Measurements from ENCODE around the gene CD44. TPM values are rescaled to one million over a fixed set of nuclear protein-coding genes. Genes with fewer than 3 reads are reported as not detected.

CD44 gene
- total RNA-seq, 1 donor from 2014 or later = 1,546 TPM

GRCh38 chr11:35166369-35167360, 27.7 kb downstream of the CD44 start:
- H3K4me3 Mint-ChIP-seq = peak overlapping the region; percentile 76
- peak; percentile 2 for ATAC-seq (ENCODE audit: low read depth)
- peaks cover 82% of the 10 kb centered on the region for H3K36me3 Mint-ChIP-seq (ENCODE audit: low read depth)
- peak overlapping the region; percentile 91 for H3K27ac Mint-ChIP-seq
- no peaks in the 10 kb centered on the region for H3K27me3 Mint-ChIP-seq
- intact Hi-C loops (cut with micrococcal nuclease) = loop anchor here (1.0 to 10.0 kb wide), 7 partner anchors 16 to 582 kb away; partner anchors contain the start of genes APIP and PDHX
- POLR2A ChIA-PET = interaction anchor here (0.6 to 9.4 kb wide), 17 partner anchors 9 to 170 kb away, joined by 3 to 50 read pairs (median 3); partner anchors contain the start of gene CD44
- H3K4me1 Mint-ChIP-seq = peaks cover 100% of the 10 kb centered on the region
- H3K9me3 Mint-ChIP-seq = no peaks in the 10 kb centered on the region
- CTCF ChIA-PET = interaction anchor here (0.9 to 1.3 kb wide), 2 partner anchors 168 to 169 kb away, joined by 3 to 6 read pairs; no protein-coding TSS in a partner anchor
- TF ChIP-seq CTCF (IDR thresholded peaks at IDR 0.05) = no peak
- no peak for DNase-seq

GRCh38 chr11:35167426-35167954, 28.5 kb downstream of the CD44 start:
- no peak for ATAC-seq (ENCODE audit: low read depth)
- CTCF ChIA-PET = interaction anchor here (0.9 kb wide), 1 partner anchor 168 kb away, joined by 3 read pairs; no protein-coding TSS in a partner anchor

GRCh38 chr11:35168671-35169070, 29.7 kb downstream of the CD44 start:
- peak overlapping the region; percentile 91 for H3K27ac Mint-ChIP-seq
- H3K36me3 Mint-ChIP-seq (ENCODE audit: low read depth) = peaks cover 79% of the 10 kb centered on the region
- DNase-seq = no peak
- TF ChIP-seq CTCF (IDR thresholded peaks at IDR 0.05) = no peak
- H3K9me3 Mint-ChIP-seq = no peaks in the 10 kb centered on the region
- H3K4me3 Mint-ChIP-seq = peak overlapping the region; percentile 48
- no peak for ATAC-seq (ENCODE audit: low read depth)
- CTCF ChIA-PET = interaction anchor here (1.3 kb wide), 1 partner anchor 21 kb away, joined by 3 read pairs; no protein-coding TSS in a partner anchor
- H3K4me1 Mint-ChIP-seq = peaks cover 100% of the 10 kb centered on the region
- intact Hi-C loops (cut with micrococcal nuclease) = loop anchor here (10.0 kb wide), 1 partner anchor 584 kb away; no protein-coding TSS in a partner anchor
- POLR2A ChIA-PET = interaction anchor here (1.0 to 9.4 kb wide), 2 partner anchors 28 to 169 kb away, joined by 4 to 50 read pairs; partner anchors contain the start of gene CD44
- H3K27me3 Mint-ChIP-seq = no peaks in the 10 kb centered on the region

More at GRCh38 chr11:35167426-35167954, 28.5 kb downstream of the CD44 start:
- POLR2A ChIA-PET = interaction anchor here (0.6 to 9.4 kb wide), 11 partner anchors 8 to 169 kb away, joined by 3 to 50 read pairs (median 3); partner anchors contain the start of gene CD44
- TF ChIP-seq CTCF (IDR thresholded peaks at IDR 0.05) = no peak
- H3K4me3 Mint-ChIP-seq = peak overlapping the region; percentile 24
- no peaks in the 10 kb centered on the region for H3K9me3 Mint-ChIP-seq
- no peaks in the 10 kb centered on the region for H3K27me3 Mint-ChIP-seq
- DNase-seq = no peak
- H3K36me3 Mint-ChIP-seq (ENCODE audit: low read depth) = peaks cover 82% of the 10 kb centered on the region
- peaks cover 100% of the 10 kb centered on the region for H3K4me1 Mint-ChIP-seq
- intact Hi-C loops (cut with micrococcal nuclease) = loop anchor here (2.0 to 10.0 kb wide), 3 partner anchors 15 to 583 kb away; partner anchors contain the start of genes APIP and PDHX
- peak overlapping the region; percentile 91 for H3K27ac Mint-ChIP-seq

GRCh38 chr11:35169112-35169511, 30.1 kb downstream of the CD44 start:
- peak overlapping the region; percentile 48 for H3K4me3 Mint-ChIP-seq
- TF ChIP-seq CTCF (IDR thresholded peaks at IDR 0.05) = no peak
- CTCF ChIA-PET = interaction anchor here (1.3 kb wide), 1 partner anchor 20 kb away, joined by 3 read pairs; no protein-coding TSS in a partner anchor
- POLR2A ChIA-PET = interaction anchor here (0.7 to 9.4 kb wide), 3 partner anchors 28 to 281 kb away, joined by 3 to 50 read pairs (median 4); partner anchors contain the start of gene CD44
- H3K9me3 Mint-ChIP-seq = no peaks in the 10 kb centered on the region
- H3K27ac Mint-ChIP-seq = peak overlapping the region; percentile 91
- no peaks in the 10 kb centered on the region for H3K27me3 Mint-ChIP-seq
- intact Hi-C loops (cut with micrococcal nuclease) = loop anchor here (10.0 kb wide), 1 partner anchor 584 kb away; no protein-coding TSS in a partner anchor
- H3K36me3 Mint-ChIP-seq (ENCODE audit: low read depth) = peaks cover 79% of the 10 kb centered on the region
- ATAC-seq (ENCODE audit: low read depth) = no peak
- H3K4me1 Mint-ChIP-seq = peaks cover 100% of the 10 kb centered on the region
- no peak for DNase-seq
